Thyroid gland (tissue), 4 donors: Measurements from ENCODE around the gene DRC3. TPM values are rescaled to one million over a fixed set of nuclear protein-coding genes. Genes with fewer than 3 reads are reported as not detected.

Source experiments
- DNase-seq, 2 donors: peaks; one replicate each; pipeline ENCODE4 v3.0.0-alpha.2; 2019
- H3K27ac ChIP-seq, 3 donors: fragments of 200-600 bp; sonication (generic); 1 replicate in 2 of 3; 2 replicates in 1 of 3; pipeline ENCODE4 v1.5.1; 2016 to 2019; ENCODE audit warnings: mild to moderate bottlenecking in 1 of 3, moderate library complexity in 1 of 3
- H3K27me3 ChIP-seq: fragments of 200-600 bp; sonication (generic); one replicate; pipeline ENCODE4 v1.5.1; 2019
- H3K36me3 ChIP-seq, 2 donors: fragments of 200-600 bp; sonication (generic); one replicate each; pipeline ENCODE4 v1.5.1; 2016 to 2019
- H3K4me1 ChIP-seq, 2 donors: fragments of 200-600 bp; sonication (generic); one replicate each; pipeline ENCODE4 v1.5.1; 2017 to 2019
- H3K4me3 ChIP-seq, 3 donors: fragments of 200-600 bp; sonication (generic); replicated peaks in 1 of 3; 1 replicate in 2 of 3; 2 replicates in 1 of 3; pipeline ENCODE4 v1.5.1; 2016; ENCODE audit warnings: mild to moderate bottlenecking in 1 of 3
- H3K9me3 ChIP-seq: fragments of 200-600 bp; sonication (generic); one replicate; pipeline ENCODE4 v1.5.1; 2017
- POLR2A ChIP-seq, 2 donors: fragments of 450-650 bp; IDR thresholded peaks; one replicate each; pipeline ENCODE4 v1.6.1; 2017; ENCODE audit warnings: antibody characterized with exemption in 2 of 2, mild to moderate bottlenecking in 2 of 2, moderate library complexity in 1 of 2
- WGBS, 2 donors: methylation state at CpG; one replicate each; pipeline ENCODE4 v1.1.5; 2017; 5-methylcytosine and 5-hydroxymethylcytosine counted together
- intact Hi-C: fragments of 100-400 bp; cut with DNase I; formaldehyde crosslinking; loops from one replicate; pipeline ENCODE4 v1.15.1; 2023
- total RNA-seq, 4 donors: library from RNA; depleted of rRNA; stranded (reverse); fragments of >200 nt; gene quantifications; one replicate each; pipeline ENCODE4 v1.2.3, GENCODE V29; 2016
- TF ChIP-seq, protein P1 (sequence below), 6 experiments: fragments of 200-600 bp in 3 of 6; fragments of 450-650 bp in 3 of 6; sonication (generic) in 3 of 6; IDR thresholded peaks; one replicate each; pipeline ENCODE4 v1.5.1; 2016 to 2019; ENCODE audit warnings: antibody characterized with exemption in 6 of 6, mild to moderate bottlenecking in 2 of 6, inconsistent platforms in 1 of 6, moderate library complexity in 1 of 6

Gene DRC3
- total RNA-seq, 4 donors from 2014 or later, result 18.5 to 28.7 (median 23.4) TPM

DNA sequence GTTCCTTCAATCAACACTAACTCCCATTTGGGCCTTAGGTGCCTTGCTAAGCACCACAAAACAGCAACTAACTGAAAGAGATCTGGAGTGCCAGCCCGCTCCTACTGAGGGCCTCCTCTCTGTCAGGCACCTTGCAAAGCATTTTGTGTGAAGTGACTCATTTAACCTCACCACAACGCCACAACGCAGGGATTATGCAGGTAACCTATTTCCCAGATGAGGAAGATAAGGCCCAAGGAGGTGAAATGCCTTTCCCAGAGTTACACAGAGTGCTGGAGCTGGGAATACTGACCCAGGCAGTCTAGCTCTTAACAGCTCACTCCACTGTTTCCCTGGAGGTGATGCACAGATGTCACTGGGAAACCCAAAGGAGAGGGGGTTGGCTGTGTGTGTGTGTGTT lies 32.8 kb downstream of the DRC3 start:
- no peaks in the 10 kb centered on the region for H3K9me3 ChIP-seq
- DNase-seq, result no peak
- TF ChIP-seq, protein P1, sequence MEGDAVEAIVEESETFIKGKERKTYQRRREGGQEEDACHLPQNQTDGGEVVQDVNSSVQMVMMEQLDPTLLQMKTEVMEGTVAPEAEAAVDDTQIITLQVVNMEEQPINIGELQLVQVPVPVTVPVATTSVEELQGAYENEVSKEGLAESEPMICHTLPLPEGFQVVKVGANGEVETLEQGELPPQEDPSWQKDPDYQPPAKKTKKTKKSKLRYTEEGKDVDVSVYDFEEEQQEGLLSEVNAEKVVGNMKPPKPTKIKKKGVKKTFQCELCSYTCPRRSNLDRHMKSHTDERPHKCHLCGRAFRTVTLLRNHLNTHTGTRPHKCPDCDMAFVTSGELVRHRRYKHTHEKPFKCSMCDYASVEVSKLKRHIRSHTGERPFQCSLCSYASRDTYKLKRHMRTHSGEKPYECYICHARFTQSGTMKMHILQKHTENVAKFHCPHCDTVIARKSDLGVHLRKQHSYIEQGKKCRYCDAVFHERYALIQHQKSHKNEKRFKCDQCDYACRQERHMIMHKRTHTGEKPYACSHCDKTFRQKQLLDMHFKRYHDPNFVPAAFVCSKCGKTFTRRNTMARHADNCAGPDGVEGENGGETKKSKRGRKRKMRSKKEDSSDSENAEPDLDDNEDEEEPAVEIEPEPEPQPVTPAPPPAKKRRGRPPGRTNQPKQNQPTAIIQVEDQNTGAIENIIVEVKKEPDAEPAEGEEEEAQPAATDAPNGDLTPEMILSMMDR (IDR thresholded peaks at IDR 0.05), result no peak
- no peak for TF ChIP-seq POLR2A (IDR thresholded peaks at IDR 0.05)
- intact Hi-C loops, result no loop called here
- no peaks in the 10 kb centered on the region for H3K36me3 ChIP-seq
- no peaks in the 10 kb centered on the region for H3K4me1 ChIP-seq
- WGBS, 2 donors, result 75 to 86% methylated on average over 3 of the region's 3 CpGs
- H3K27me3 ChIP-seq, result no peaks in the 10 kb centered on the region
- no peak overlapping the region for H3K4me3 ChIP-seq
- no peak overlapping the region for H3K27ac ChIP-seq

DNA sequence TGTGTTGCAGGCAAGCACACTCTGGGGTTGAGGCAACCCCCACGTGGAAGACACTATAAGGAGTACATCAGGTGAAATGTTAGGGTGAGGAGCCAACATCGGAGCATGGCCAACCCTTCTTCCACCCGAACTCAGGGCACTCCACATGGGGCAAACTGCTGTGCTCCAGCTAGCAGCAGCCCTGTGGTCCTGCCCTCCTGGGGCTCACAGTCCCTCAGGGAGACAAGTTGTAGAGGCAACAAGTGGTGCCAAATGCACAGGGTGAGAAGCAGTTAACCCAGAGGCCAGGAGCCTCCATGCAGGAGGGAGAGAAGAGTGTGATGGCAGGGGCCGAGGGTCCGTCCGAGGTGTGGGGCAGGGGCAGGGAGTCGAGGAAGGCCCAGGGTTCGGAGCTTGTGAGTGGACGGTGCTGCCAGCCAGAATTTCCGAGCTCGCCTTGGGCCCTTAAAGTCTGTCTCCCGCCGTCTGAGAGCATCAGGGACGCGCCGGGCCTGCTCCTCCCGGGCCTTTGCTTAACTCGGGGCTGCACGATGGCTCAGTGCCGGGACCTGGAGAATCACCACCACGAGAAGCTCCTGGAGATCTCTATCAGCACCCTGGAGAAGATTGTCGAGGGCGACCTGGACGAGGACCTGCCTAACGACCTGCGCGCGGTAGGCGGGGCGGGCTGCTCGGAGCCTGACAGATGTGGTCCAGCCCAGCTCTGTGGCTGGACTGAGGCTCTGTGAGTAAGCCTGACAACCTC lies 34.0 kb downstream of the DRC3 start:
- H3K36me3 ChIP-seq, result no peaks in the 10 kb centered on the region
- 75 to 79% methylated on average over 10 to 15 of the region's 31 CpGs for WGBS, 2 donors

DNA sequence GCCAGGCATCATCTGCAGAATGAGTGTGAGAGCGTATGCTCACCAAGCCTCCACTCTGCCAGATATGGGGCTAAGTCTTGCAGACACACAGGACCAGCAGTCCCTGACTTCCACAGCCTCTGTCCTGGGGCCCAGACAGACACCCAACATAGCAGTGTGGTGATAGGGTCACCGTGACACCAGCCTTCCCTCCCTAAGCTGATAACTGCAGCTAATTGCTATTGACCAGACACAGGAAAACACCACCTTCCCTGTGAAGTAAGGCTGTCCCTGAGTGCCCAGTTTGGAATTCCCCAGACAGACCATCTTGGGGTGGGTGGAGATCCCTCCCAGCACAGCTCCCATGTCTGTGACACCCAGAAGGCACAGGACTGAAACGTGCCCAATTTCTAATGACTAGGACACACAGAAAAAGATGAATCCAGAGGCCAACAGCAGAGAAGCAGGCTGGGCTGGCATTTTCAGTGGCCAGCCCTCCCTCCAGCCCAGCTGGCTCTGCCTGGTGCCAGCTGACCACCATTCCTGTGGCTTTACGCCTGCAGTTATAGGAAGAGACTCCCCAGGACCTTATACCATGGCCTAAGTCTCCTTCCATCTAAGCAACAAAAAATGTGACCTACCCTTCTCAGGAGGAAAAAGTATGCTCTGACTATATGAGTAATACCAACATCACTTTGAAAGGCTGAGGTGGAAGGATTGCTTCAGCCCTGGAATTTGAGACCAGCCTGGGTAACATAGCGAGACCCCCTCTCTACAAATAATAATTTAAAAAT lies 36.0 kb downstream of the DRC3 start:
- H3K36me3 ChIP-seq, result no peaks in the 10 kb centered on the region
- no peak overlapping the region for H3K27ac ChIP-seq
- 86% methylated on average over 5 of the region's 5 CpGs for WGBS, 2 donors
- no peaks in the 10 kb centered on the region for H3K9me3 ChIP-seq
- no peak for DNase-seq
- TF ChIP-seq, protein P1 (IDR thresholded peaks at IDR 0.05), result no peak
- no peak for TF ChIP-seq POLR2A (IDR thresholded peaks at IDR 0.05)
- H3K27me3 ChIP-seq, result no peaks in the 10 kb centered on the region
- H3K4me3 ChIP-seq, result no peak overlapping the region
- H3K4me1 ChIP-seq, result no peaks in the 10 kb centered on the region
- intact Hi-C loops, result no loop called here

More for the DNA sequence above, 34.0 kb downstream of the DRC3 start:
- H3K4me1 ChIP-seq, result no peaks in the 10 kb centered on the region
- H3K27ac ChIP-seq, result no peak overlapping the region
- intact Hi-C loops, result no loop called here
- no peak overlapping the region for H3K4me3 ChIP-seq
- no peaks in the 10 kb centered on the region for H3K9me3 ChIP-seq
- no peak for DNase-seq
- no peak for TF ChIP-seq POLR2A (IDR thresholded peaks at IDR 0.05)
- TF ChIP-seq, protein P1 (IDR thresholded peaks at IDR 0.05), result no peak
- H3K27me3 ChIP-seq, result no peaks in the 10 kb centered on the region

DNA sequence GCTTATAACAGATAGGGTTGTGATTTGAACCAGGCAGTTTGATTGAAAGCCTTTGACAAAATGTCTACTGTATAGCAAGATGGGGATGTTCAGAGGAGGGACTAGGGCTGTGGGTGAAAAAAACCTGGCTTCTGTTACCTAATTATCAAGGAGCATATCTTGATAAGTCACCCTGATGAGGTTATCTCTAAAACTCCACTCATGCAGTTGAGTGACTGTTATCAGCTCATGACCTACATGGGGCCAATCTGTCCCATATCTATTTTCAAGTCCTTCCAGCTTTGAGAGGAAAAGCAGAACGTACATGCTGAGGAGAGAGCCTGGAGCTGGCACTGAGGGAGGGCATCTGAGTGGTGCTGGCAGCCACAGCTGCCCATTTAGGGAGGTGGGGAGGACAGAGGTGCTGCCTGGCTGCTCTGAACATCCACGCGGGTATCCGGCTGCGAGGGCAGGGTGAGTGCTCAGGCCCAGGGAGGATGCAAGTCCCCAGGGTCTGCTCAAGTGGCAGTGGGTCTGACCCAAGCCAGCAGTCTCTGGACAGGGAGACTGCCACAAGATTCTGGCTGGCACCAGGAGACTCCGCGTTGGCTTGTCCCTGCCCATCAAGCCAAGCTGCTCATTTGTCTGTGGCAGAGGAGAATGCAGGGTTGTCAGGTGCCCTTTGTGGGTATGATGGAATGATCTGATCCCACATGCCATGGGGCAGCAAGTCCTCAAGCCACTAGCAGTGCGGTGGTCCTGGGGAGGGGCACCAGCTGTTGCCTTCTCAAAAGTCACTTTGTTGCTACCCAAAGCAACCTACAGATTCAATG lies 37.2 kb downstream of the DRC3 start:
- no peaks in the 10 kb centered on the region for H3K36me3 ChIP-seq
- intact Hi-C loops, result no loop called here
- H3K4me1 ChIP-seq, result peaks cover 0 to 4% of the 10 kb centered on the region in 2 donors
- no peak overlapping the region for H3K27ac ChIP-seq
- no peaks in the 10 kb centered on the region for H3K9me3 ChIP-seq
- 91 to 96% methylated on average over 8 of the region's 8 CpGs for WGBS, 2 donors
- no peaks in the 10 kb centered on the region for H3K27me3 ChIP-seq
- H3K4me3 ChIP-seq, result no peak overlapping the region
- TF ChIP-seq POLR2A (IDR thresholded peaks at IDR 0.05), result no peak
- TF ChIP-seq, protein P1 (IDR thresholded peaks at IDR 0.05), result no peak
- no peak for DNase-seq
